ENCODE measurements around the gene ZSCAN9.

ZSCAN9 gene

GRCh38 chr6:28225056-28225834, at the start of gene ZSCAN9:
ZSCAN9 (plus strand) TSS chr6:28225275; CDS start chr6:28227085, 1,810 bp downstream.
- TF ChIP-seq GATA2 (IDR thresholded peaks at IDR 0.05; ENCODE audit: low read depth, low read length) (no peak), GATA3 (IDR thresholded peaks at IDR 0.05; ENCODE audit: low read depth, low read length) (no peak)

GRCh38 chr6:28176373-28176772, 48.7 kb upstream of the ZSCAN9 start:
- TF ChIP-seq GATA2 (IDR thresholded peaks at IDR 0.05; ENCODE audit: low read depth, low read length) = no peak
- no peak for TF ChIP-seq GATA3 (IDR thresholded peaks at IDR 0.05; ENCODE audit: low read depth, low read length)

DNA sequence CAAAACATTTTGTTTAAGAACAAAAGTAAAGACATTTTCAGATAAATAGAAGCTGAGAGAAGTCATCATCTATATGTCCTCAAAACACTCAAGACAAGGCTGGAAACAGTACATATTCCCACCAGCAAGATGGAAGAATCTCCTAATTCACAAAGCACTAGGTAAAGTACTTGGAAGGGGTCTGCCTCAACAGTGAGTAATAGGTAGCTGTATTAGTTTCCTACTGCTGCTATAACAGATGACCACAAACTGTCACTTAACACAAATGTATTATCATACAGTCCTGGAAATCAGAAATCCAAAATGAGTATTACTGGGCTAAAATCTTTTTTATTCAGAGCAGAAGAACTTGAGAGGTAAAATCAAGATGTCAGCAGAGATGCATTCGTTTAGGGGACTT, 42.8 kb upstream of the ZSCAN9 start:
- TF ChIP-seq GATA2 (IDR thresholded peaks at IDR 0.05; ENCODE audit: low read depth, low read length) (no peak), GATA3 (IDR thresholded peaks at IDR 0.05; ENCODE audit: low read depth, low read length) (no peak)

GRCh38 chr6:28188111-28188979, 36.7 kb upstream of the ZSCAN9 start:
- TF ChIP-seq GATA2 (IDR thresholded peaks at IDR 0.05; ENCODE audit: low read depth, low read length) (no peak), GATA3 (IDR thresholded peaks at IDR 0.05; ENCODE audit: low read depth, low read length) (no peak)

DNA sequence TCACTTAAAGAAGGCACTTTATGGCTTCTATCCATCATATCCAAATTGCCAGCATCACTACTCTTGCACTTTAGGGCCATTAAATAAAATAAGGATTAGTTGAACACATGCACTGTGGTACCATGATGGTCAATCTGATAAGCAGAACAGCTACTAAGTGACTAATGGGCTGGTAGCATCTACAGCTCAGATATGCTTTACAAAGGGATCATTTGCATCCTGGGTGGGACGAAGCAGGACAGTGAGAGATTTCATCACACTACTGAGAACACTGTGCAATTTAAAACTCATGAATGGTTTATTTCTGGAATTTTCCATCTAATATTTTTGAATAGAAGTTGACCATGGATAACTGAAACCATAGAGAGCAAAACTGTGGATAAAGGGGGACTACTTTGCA, 25.1 kb upstream of the ZSCAN9 start:
- TF ChIP-seq GATA2 (IDR thresholded peaks at IDR 0.05; ENCODE audit: low read depth, low read length) (no peak), GATA3 (IDR thresholded peaks at IDR 0.05; ENCODE audit: low read depth, low read length) (no peak)

GRCh38 chr6:28203201-28203600, 21.9 kb upstream of the ZSCAN9 start:
- TF ChIP-seq GATA2 (IDR thresholded peaks at IDR 0.05; ENCODE audit: low read depth, low read length) (no peak), GATA3 (IDR thresholded peaks at IDR 0.05; ENCODE audit: low read depth, low read length) (no peak)

- TF ChIP-seq GATA2 (IDR thresholded peaks at IDR 0.05; ENCODE audit: low read depth, low read length) = no peak
- TF ChIP-seq GATA3 (IDR thresholded peaks at IDR 0.05; ENCODE audit: low read depth, low read length) = no peak
These were observed 19.2 kb upstream of the ZSCAN9 start for GRCh38 chr6:28205879-28206278.

- TF ChIP-seq GATA2 (IDR thresholded peaks at IDR 0.05; ENCODE audit: low read depth, low read length) = no peak
- no peak for TF ChIP-seq GATA3 (IDR thresholded peaks at IDR 0.05; ENCODE audit: low read depth, low read length)
These were observed 18.5 kb upstream of the ZSCAN9 start for GRCh38 chr6:28206527-28206926.

GRCh38 chr6:28206928-28207509, 18.1 kb upstream of the ZSCAN9 start:
- TF ChIP-seq GATA2 (IDR thresholded peaks at IDR 0.05; ENCODE audit: low read depth, low read length) = no peak
- TF ChIP-seq GATA3 (IDR thresholded peaks at IDR 0.05; ENCODE audit: low read depth, low read length) = no peak

GRCh38 chr6:28207510-28208110, 17.5 kb upstream of the ZSCAN9 start:
- TF ChIP-seq GATA3 (IDR thresholded peaks at IDR 0.05; ENCODE audit: low read depth, low read length) = no peak
- TF ChIP-seq GATA2 (IDR thresholded peaks at IDR 0.05; ENCODE audit: low read depth, low read length) = no peak

DNA sequence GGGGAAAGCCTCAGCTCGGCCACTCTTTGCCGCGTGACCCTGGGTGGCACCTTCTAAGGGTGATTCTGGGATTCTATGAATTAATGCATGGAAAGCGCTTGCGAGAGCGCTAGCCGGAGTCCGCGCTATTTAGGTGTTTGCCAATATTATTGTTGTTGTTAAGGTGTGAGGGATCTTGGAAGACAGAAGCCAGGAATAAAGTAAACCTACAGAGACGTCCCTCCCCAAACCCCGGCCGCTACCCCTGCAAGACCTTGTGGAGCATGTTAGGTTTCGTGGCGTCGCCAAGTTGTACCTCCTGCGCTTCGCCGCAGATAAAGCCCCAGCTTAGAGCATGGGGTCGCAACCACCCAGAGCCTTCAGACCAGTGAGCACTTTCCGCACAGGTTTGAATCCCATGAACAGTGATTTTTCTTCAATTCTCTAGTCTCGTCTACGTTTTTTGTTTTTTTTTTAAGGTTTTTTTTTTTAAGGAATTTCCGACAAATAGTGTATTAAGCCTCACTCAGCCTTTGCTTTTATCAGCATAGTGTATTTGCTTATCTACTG, 16.9 kb upstream of the ZSCAN9 start:
- no peak for TF ChIP-seq GATA3 (IDR thresholded peaks at IDR 0.05; ENCODE audit: low read depth, low read length)
- no peak for TF ChIP-seq GATA2 (IDR thresholded peaks at IDR 0.05; ENCODE audit: low read depth, low read length)

DNA sequence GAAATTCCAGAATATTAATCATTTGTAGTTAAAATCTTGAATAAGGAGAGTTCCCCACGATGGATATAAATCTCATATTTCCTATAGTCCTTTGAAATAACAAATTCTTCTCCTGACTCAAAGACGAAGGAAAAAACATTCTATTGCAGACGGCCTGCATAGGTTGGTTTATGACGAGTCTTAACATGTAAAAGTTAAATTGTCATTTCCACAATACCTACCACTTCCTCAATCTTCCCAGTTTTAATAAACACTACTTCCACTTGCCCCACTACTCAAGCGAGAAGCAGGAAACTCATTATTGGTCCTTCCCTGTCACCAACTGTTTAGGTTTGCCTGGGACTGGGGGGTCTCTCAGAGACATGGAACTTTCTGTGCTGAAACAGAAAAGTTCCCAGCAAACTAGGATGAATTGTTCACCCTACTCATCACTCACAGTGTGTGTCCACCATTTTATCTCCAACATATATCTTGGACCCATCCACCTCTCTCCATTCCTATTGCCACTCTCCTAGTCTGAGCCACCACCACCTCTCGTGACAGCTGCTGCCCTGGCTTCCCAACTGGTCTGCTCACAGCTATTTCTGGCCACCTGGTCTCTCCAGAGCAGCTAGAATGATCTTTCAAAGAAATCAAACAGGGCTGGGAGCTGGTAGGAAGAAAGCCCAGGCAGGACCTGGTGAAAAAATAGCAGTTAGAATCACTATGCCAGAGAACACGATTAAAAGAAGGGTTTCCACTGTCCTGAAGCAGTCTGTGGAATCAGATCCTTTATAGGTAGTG, 15.1 kb upstream of the ZSCAN9 start:
- TF ChIP-seq GATA2 (IDR thresholded peaks at IDR 0.05; ENCODE audit: low read depth, low read length) (no peak), GATA3 (IDR thresholded peaks at IDR 0.05; ENCODE audit: low read depth, low read length) (no peak)
